ENCODE measurements around the gene FAM193B. TPM values are rescaled to one million over a fixed set of nuclear protein-coding genes. Genes with fewer than 3 reads are reported as not detected.
A peak's percentile ranks its signal among the peaks of the same experiment; 100 is the strongest.

The FAM193B gene
- 60.1 TPM for total RNA-seq (2013)
- polyA plus RNA-seq, result 100 to 1,000 TPM in 1 of 3 donors, 1 to 10 TPM in 2; 1.6 to 216 (median 1.9) TPM
- polyA minus RNA-seq, result 24.5 and 29.4 TPM in 2 replicates
- 25.7 to 79.8 (median 51.7) reads per million in 11 experiments for total RNA-seq

DNA sequence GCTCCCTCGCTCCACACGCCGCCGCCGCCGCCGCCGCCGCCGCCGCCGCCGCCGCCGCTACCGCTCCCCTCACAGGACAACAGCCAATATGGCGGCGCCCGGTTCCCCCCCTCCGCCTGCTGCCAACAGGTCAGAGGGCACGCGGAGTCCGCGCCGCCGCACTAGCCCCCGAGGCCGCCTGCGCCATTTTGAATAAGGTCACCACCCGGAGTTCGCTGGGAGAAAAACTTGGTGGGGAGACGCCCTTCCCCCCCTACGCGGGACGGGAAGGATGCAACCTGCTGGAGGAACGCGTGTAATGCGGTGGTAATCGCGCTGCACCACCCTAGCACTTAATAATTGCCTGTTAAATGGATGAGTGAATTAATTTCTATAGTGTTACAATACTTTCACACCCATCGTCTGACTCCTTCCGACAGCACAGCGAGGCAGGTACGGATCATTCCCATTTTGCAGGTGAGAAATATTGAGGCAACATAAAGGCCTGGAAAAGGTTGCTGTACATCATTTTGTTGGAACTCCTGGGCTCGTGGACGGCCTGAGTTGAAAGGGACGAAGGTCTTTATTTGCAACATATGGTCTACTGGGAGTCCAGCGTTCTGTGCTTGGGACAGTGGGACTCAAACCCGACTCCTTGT lies at the start of gene FAM193B:
Gene FAM193B (minus strand): TSS at position 90 of the 638 bp plus-strand sequence. CDS start 105 bp downstream, outside the sequence.
- Mint-ChIP-seq H3K4me1 (peaks cover 28% of the 10 kb centered on the region), H3K9me3 (no peaks in the 10 kb centered on the region), H3K27me3 (ENCODE audit: low read depth in 3 of 3) (peaks cover 0 to 7% (median 2%) of the 10 kb centered on the region in 3 donors), H3K27ac (peak within 1 kb of the TSS in 5 of 7 donors; percentile 59 to 69 (median 64)), H3K4me3 (peak within 1 kb of the TSS; percentile 80 to 81), H3K36me3 (peaks cover 18% of the 10 kb centered on the region in 2 donors)
- peaks cover 0 to 28% of the 10 kb centered on the region in 2 donors for H3K36me3 ChIP-seq (replicated peaks in 1 of 2; ENCODE audit: control insufficient read depth in 1 of 2, insufficient read depth in 2 of 2, low read length in 2 of 2)
- H3K27ac ChIP-seq (ENCODE audit: low read depth in 1 of 2, low read length in 2 of 2), result peak within 1 kb of the TSS in 1 of 2 donors; percentile 61
- peak within 1 kb of the TSS; percentile 64 to 90 (median 83) for H3K4me3 ChIP-seq (replicated peaks in 1 of 3; ENCODE audit: low read depth in 2 of 3, low read length in 3 of 3)
- H3K4me2 ChIP-seq (replicated peaks; ENCODE audit: extremely low read depth, low read length, poor library complexity, severe bottlenecking), result peak within 1 kb of the TSS; percentile 96
- whole genome bisulfite sequencing (ENCODE audit: insufficient coverage), result 20% methylated on average over 20 of the region's 49 CpGs
- no peaks in the 10 kb centered on the region for H3K27me3 ChIP-seq (ENCODE audit: control insufficient read depth in 2 of 2, insufficient read depth in 2 of 2, low read length in 2 of 2)
- peak within 1 kb of the TSS; percentile 83 for H2AFZ ChIP-seq (ENCODE audit: insufficient read depth, low read depth, low read length, poor library complexity, severe bottlenecking)
- peaks cover 46% of the 10 kb centered on the region for H3K79me2 ChIP-seq (ENCODE audit: insufficient read depth, low read length)
- peak within 1 kb of the TSS; percentile 76 for H3K9ac ChIP-seq (ENCODE audit: insufficient read depth, low read length, poor library complexity, severe bottlenecking)
- intact Hi-C loops (cut with micrococcal nuclease), result loop anchor here in 1 of 2 donors (5.0 kb wide), 2 partner anchors 37 to 43 kb away; partner anchors contain the start of gene DDX41
- TF ChIP-seq, protein P1, sequence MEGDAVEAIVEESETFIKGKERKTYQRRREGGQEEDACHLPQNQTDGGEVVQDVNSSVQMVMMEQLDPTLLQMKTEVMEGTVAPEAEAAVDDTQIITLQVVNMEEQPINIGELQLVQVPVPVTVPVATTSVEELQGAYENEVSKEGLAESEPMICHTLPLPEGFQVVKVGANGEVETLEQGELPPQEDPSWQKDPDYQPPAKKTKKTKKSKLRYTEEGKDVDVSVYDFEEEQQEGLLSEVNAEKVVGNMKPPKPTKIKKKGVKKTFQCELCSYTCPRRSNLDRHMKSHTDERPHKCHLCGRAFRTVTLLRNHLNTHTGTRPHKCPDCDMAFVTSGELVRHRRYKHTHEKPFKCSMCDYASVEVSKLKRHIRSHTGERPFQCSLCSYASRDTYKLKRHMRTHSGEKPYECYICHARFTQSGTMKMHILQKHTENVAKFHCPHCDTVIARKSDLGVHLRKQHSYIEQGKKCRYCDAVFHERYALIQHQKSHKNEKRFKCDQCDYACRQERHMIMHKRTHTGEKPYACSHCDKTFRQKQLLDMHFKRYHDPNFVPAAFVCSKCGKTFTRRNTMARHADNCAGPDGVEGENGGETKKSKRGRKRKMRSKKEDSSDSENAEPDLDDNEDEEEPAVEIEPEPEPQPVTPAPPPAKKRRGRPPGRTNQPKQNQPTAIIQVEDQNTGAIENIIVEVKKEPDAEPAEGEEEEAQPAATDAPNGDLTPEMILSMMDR (IDR thresholded peaks at IDR 0.05), result peak; percentile 22
- H4K20me1 ChIP-seq (ENCODE audit: insufficient read depth, low read length), result peaks cover 39% of the 10 kb centered on the region
- H3K4me1 ChIP-seq (ENCODE audit: control insufficient read depth in 1 of 2, insufficient read depth in 2 of 2, low read length in 2 of 2), result peaks cover 16 to 19% of the 10 kb centered on the region in 2 donors
- no peaks in the 10 kb centered on the region for H3K9me3 ChIP-seq (replicated peaks in 1 of 2; ENCODE audit: control insufficient read depth in 1 of 2, insufficient read depth in 1 of 2, low read length in 2 of 2)
- peak; percentile 89 to 93 (median 90) for DNase-seq

DNA sequence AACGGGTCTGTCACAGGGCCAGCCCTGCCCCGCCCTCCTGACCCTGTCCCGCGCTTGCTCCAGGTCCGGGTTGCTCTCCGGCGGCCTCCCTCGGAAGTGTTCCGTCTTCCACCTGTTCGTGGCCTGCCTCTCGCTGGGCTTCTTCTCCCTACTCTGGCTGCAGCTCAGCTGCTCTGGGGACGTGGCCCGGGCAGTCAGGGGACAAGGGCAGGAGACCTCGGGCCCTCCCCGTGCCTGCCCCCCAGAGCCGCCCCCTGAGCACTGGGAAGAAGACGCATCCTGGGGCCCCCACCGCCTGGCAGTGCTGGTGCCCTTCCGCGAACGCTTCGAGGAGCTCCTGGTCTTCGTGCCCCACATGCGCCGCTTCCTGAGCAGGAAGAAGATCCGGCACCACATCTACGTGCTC lies 49.8 kb upstream of the FAM193B start:
- Mint-ChIP-seq H3K27me3 (ENCODE audit: low read depth in 3 of 3) (peaks cover 0 to 5% (median 3%) of the 10 kb centered on the region in 3 donors), H3K4me1 (peaks cover 20% of the 10 kb centered on the region), H3K36me3 (peaks cover 26 to 32% of the 10 kb centered on the region in 2 donors), H3K27ac (no peak overlapping the region), H3K9me3 (peaks cover 0 to 2% (median 0%) of the 10 kb centered on the region in 7 donors), H3K4me3 (no peak overlapping the region)
- Histone ChIP-seq H3K9ac (ENCODE audit: insufficient read depth, low read length, poor library complexity, severe bottlenecking) (no peak overlapping the region), H3K4me2 (replicated peaks; ENCODE audit: extremely low read depth, low read length, poor library complexity, severe bottlenecking) (no peak overlapping the region), H3K36me3 (replicated peaks in 1 of 2; ENCODE audit: control insufficient read depth in 1 of 2, insufficient read depth in 2 of 2, low read length in 2 of 2) (peaks cover 4 to 25% of the 10 kb centered on the region in 2 donors), H2AFZ (ENCODE audit: insufficient read depth, low read depth, low read length, poor library complexity, severe bottlenecking) (no peak overlapping the region), H3K4me3 (replicated peaks in 1 of 3; ENCODE audit: low read depth in 2 of 3, low read length in 3 of 3) (no peak overlapping the region), H4K20me1 (ENCODE audit: insufficient read depth, low read length) (peaks cover 26% of the 10 kb centered on the region), H3K4me1 (ENCODE audit: control insufficient read depth in 1 of 2, insufficient read depth in 2 of 2, low read length in 2 of 2) (peaks cover 13 to 20% of the 10 kb centered on the region in 2 donors), H3K9me3 (replicated peaks in 1 of 2; ENCODE audit: control insufficient read depth in 1 of 2, insufficient read depth in 1 of 2, low read length in 2 of 2) (no peaks in the 10 kb centered on the region), H3K27me3 (ENCODE audit: control insufficient read depth in 2 of 2, insufficient read depth in 2 of 2, low read length in 2 of 2) (no peaks in the 10 kb centered on the region), H3K79me2 (ENCODE audit: insufficient read depth, low read length) (peaks cover 15% of the 10 kb centered on the region), H3K27ac (ENCODE audit: low read depth in 1 of 2, low read length in 2 of 2) (no peak overlapping the region)
- intact Hi-C loops (cut with micrococcal nuclease), result no loop called here
- 97% methylated on average over 23 of the region's 27 CpGs for WGBS (ENCODE audit: insufficient coverage)
- no peak for DNase-seq
- TF ChIP-seq, protein P1 (IDR thresholded peaks at IDR 0.05), result no peak

All from CD14-positive monocyte (primary cell).